SK-N-SH treated with all-trans-retinoic acid at 6 μM for 48 hours (cell line): ENCODE results near the gene SLC36A3.

Experiments
- ATAC-seq: fragments of 200-7000 bp; cut with Tn5 transposase; 3 replicates; pipeline ENCODE4 v1.9.1; 2020; ENCODE audit warnings: mild to moderate bottlenecking, moderate library complexity
- ARNTL ChIP-seq: fragments of 450-650 bp; formaldehyde crosslinking; IDR thresholded peaks from 2 replicates; pipeline ENCODE4 v1.5.0; 2020; ENCODE audit warnings: low read depth, mild to moderate bottlenecking, moderate library complexity, borderline replicate concordance
- BACH2 ChIP-seq: fragments of 250-450 bp; sonication (Bioruptor Pico); IDR thresholded peaks from 2 replicates; pipeline ENCODE4 v1.9.0; 2021; ENCODE audit warnings: mild to moderate bottlenecking, borderline replicate concordance
- CSDC2 ChIP-seq: fragments of 250-450 bp; sonication (Bioruptor Pico); IDR thresholded peaks from 2 replicates; pipeline ENCODE4 v1.5.0; 2020; ENCODE audit warnings: mild to moderate bottlenecking, moderate library complexity
- CSRNP3 ChIP-seq: fragments of 250-450 bp; sonication (Bioruptor Pico); IDR thresholded peaks from 2 replicates; pipeline ENCODE4 v1.5.1; 2021; ENCODE audit warnings: mild to moderate bottlenecking, moderate library complexity
- ESRRG ChIP-seq: fragments of 250-450 bp; sonication (Bioruptor Pico); IDR thresholded peaks from 2 replicates; pipeline ENCODE4 v1.6.1; 2021; ENCODE audit warnings: mild to moderate bottlenecking
- GLIS3 ChIP-seq: fragments of 250-450 bp; sonication (Bioruptor Pico); IDR thresholded peaks from 2 replicates; pipeline ENCODE4 v1.5.0; 2020; ENCODE audit warnings: mild to moderate bottlenecking, moderate library complexity
- ISL1 ChIP-seq: fragments of 250-450 bp; sonication (Bioruptor Pico); IDR thresholded peaks from 2 replicates; pipeline ENCODE4 v2.1.2; 2022; ENCODE audit warnings: mild to moderate bottlenecking, moderate library complexity
- OSR1 ChIP-seq: fragments of 250-450 bp; sonication (Bioruptor Pico); IDR thresholded peaks from 2 replicates; pipeline ENCODE4 v1.8.0; 2022; ENCODE audit warnings: moderate library complexity, mild to moderate bottlenecking, inconsistent platforms
- PATZ1 ChIP-seq: fragments of 250-450 bp; sonication (Bioruptor Pico); IDR thresholded peaks from 2 replicates; pipeline ENCODE4 v1.8.0; 2020; ENCODE audit warnings: mild to moderate bottlenecking, moderate library complexity, borderline replicate concordance
- PPARA ChIP-seq: fragments of 250-450 bp; sonication (Bioruptor Pico); IDR thresholded peaks from 2 replicates; pipeline ENCODE4 v1.5.0; 2020; ENCODE audit warnings: mild to moderate bottlenecking, borderline replicate concordance
- RARB ChIP-seq: fragments of 250-450 bp; sonication (Bioruptor Pico); IDR thresholded peaks from 2 replicates; pipeline ENCODE4 v1.8.0; 2021; ENCODE audit warnings: mild to moderate bottlenecking, moderate library complexity
- SNAI2 ChIP-seq: fragments of 250-450 bp; sonication (Bioruptor Pico); IDR thresholded peaks from 2 replicates; pipeline ENCODE4 v1.5.0; 2020; ENCODE audit warnings: mild to moderate bottlenecking, moderate library complexity
- TCF4 ChIP-seq: fragments of 250-450 bp; sonication (Bioruptor Pico); IDR thresholded peaks from 2 replicates; pipeline ENCODE4 v1.8.0; 2021; ENCODE audit warnings: mild to moderate bottlenecking, moderate library complexity, borderline replicate concordance
- TOX ChIP-seq: fragments of 250-450 bp; sonication (Bioruptor Pico); IDR thresholded peaks from 2 replicates; pipeline ENCODE4 v1.8.0; 2021; ENCODE audit warnings: mild to moderate bottlenecking, moderate library complexity, borderline replicate concordance
- TSHZ2 ChIP-seq: fragments of 250-450 bp; sonication (Bioruptor Pico); IDR thresholded peaks from 2 replicates; pipeline ENCODE4 v1.5.0; 2020; ENCODE audit warnings: mild to moderate bottlenecking, moderate library complexity
- ZFP30 ChIP-seq: fragments of 450-650 bp; formaldehyde crosslinking; IDR thresholded peaks from 2 replicates; pipeline ENCODE4 v1.5.0; 2022; ENCODE audit warnings: mild to moderate bottlenecking, moderate library complexity
- ZNF565 ChIP-seq: fragments of 450-650 bp; formaldehyde crosslinking; conservative IDR thresholded peaks from 2 replicates; pipeline ENCODE4 v1.5.0; 2020; ENCODE audit warnings: low read depth, mild to moderate bottlenecking, moderate library complexity
- ZNF70 ChIP-seq: fragments of 450-650 bp; formaldehyde crosslinking; IDR thresholded peaks from 2 replicates; pipeline ENCODE4 v1.5.0; 2020; ENCODE audit warnings: mild to moderate bottlenecking, moderate library complexity
- ZNF8 ChIP-seq: fragments of 450-650 bp; formaldehyde crosslinking; IDR thresholded peaks from 2 replicates; pipeline ENCODE4 v1.5.0; 2020; ENCODE audit warnings: mild to moderate bottlenecking, moderate library complexity
- TF ChIP-seq, protein P1 (sequence below): fragments of 250-450 bp; sonication (Bioruptor Pico); IDR thresholded peaks from 2 replicates; pipeline ENCODE4 v1.8.0; 2021; ENCODE audit warnings: low read depth, mild to moderate bottlenecking, moderate library complexity, borderline replicate concordance

The SLC36A3 gene

DNA sequence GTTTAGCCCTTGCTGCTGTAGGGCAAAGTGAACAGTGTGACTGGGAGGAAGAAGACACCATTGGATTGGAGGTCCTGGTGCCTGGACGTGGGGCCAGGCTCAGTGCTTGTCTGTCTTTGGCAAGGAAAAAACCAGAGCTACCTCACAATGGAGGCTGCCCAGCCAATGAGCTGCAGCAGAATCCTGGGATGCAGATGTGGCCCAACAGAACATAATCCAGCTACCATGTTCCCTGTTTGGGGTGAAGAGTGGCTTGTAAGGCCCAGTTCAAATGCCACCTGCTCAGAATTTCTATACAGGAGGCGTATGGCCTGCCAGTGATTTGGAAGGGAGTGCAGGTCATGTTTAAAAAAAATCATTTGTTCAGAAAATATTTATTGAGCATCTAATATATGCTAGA is at the start of gene SLC36A3:
SLC36A3 (minus strand) TSS at position 101 of the 400 bp plus-strand sequence. CDS start 412 bp downstream, outside the sequence.
- TF ChIP-seq, protein P1, sequence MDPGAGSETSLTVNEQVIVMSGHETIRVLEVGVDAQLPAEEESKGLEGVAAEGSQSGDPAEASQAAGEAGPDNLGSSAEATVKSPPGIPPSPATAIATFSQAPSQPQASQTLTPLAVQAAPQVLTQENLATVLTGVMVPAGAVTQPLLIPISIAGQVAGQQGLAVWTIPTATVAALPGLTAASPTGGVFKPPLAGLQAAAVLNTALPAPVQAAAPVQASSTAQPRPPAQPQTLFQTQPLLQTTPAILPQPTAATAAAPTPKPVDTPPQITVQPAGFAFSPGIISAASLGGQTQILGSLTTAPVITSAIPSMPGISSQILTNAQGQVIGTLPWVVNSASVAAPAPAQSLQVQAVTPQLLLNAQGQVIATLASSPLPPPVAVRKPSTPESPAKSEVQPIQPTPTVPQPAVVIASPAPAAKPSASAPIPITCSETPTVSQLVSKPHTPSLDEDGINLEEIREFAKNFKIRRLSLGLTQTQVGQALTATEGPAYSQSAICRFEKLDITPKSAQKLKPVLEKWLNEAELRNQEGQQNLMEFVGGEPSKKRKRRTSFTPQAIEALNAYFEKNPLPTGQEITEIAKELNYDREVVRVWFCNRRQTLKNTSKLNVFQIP = no peak
- TF ChIP-seq BACH2 (CRISPR knock-in tag) (no peak), ZNF565 (CRISPR knock-in tag) (no peak)
- ATAC-seq = no peak

DNA sequence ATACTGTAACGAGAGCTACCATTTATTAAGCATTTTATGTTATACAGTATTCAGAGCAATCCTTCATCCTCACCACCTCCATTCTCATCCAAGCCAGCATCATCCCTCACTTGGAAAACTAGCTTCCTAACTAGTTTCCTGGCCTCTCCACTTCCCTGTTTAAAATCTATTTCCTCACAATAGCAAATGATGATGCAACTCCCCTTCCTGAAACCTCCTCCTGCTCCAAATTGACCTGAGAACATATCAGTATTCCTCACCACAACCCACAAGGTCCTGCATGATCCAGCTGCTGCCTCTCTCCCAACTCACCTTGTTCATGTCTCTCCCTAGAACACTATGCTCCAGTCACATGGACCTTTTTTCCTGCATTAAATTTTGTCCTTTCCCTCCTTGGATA is 48.1 kb upstream of the SLC36A3 start:
- TF ChIP-seq ISL1 (CRISPR knock-in tag) (no peak), CSRNP3 (no peak), OSR1 (no peak), TOX (no peak), TCF4 (CRISPR knock-in tag) (no peak)
- ATAC-seq = no peak

DNA sequence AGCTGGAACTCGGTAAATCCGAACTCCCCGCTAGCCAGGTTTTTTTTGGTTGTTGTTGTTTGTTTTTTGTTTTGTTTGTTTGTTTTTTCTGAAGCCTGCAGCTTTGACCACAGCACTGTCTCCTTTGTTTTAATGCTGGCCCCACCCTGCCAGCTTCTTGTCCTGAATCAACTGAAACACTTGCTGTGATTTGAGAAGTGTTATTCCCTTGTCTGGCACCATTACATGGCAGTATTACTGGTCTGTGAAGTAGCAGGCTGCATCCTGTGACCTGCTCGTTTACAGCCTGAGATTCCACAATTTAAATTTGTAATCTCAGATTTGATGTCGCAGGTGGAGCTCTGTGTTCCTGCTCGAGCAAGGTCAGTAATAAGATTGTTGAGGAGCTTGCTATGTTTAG is 45.2 kb upstream of the SLC36A3 start:
- no peak for ATAC-seq
- no peak for TF ChIP-seq ZNF70 (CRISPR knock-in tag)
- TF ChIP-seq PATZ1 (CRISPR knock-in tag) = no peak
- no peak for TF ChIP-seq OSR1
- TF ChIP-seq ZNF8 = no peak
- TF ChIP-seq ARNTL = no peak
- TF ChIP-seq GLIS3 (CRISPR knock-in tag) = no peak
- TF ChIP-seq RARB = no peak
- TF ChIP-seq ESRRG = no peak
- TF ChIP-seq, protein P1 = no peak
- TF ChIP-seq ZFP30 (CRISPR knock-in tag) = no peak
- TF ChIP-seq SNAI2 (CRISPR knock-in tag) = no peak
- no peak for TF ChIP-seq CSRNP3
- TF ChIP-seq TSHZ2 (CRISPR knock-in tag) = no peak
- TF ChIP-seq ISL1 (CRISPR knock-in tag) = no peak
- TF ChIP-seq BACH2 (CRISPR knock-in tag) = no peak
- no peak for TF ChIP-seq PPARA (CRISPR knock-in tag)
- no peak for TF ChIP-seq ZNF565 (CRISPR knock-in tag)
- TF ChIP-seq CSDC2 (CRISPR knock-in tag) = no peak
- TF ChIP-seq TCF4 (CRISPR knock-in tag) = no peak
